HG03342 (cell line): ENCODE measurements around the gene ENAH.
"Not testable (repeated sequence)": the region's sequence is repeated elsewhere in the genome, so short reads cannot be mapped to it uniquely, and the experiment has no call there.

Source experiments
- ATAC-seq: cut with Tn5 transposase; IDR thresholded peaks from one replicate; pipeline ENCODE4 v1.9.1; 2021; ENCODE audit warnings: mild to moderate bottlenecking, moderate library complexity; ENCODE audit not compliant: unreplicated experiment

Gene ENAH

GRCh38 chr1:225650179-225650578 is 2.7 kb downstream of the ENAH start:
- no peak for ATAC-seq

GRCh38 chr1:225645194-225645895 is 7.6 kb downstream of the ENAH start:
- ATAC-seq = no peak

- no peak for ATAC-seq
Observed at GRCh38 chr1:225644666-225645065, 8.3 kb downstream of the ENAH start.

GRCh38 chr1:225642177-225642576 is 10.7 kb downstream of the ENAH start:
- ATAC-seq = no peak

- no peak for ATAC-seq
Observed at GRCh38 chr1:225638853-225639252, 14.1 kb downstream of the ENAH start.

- no peak for ATAC-seq
Observed at GRCh38 chr1:225637651-225638199, 15.2 kb downstream of the ENAH start.

- ATAC-seq = not testable (repeated sequence)
Observed at GRCh38 chr1:225636992-225637391, 15.9 kb downstream of the ENAH start.

GRCh38 chr1:225635649-225636048 is 17.3 kb downstream of the ENAH start:
- no peak for ATAC-seq

GRCh38 chr1:225632836-225633235 is 20.1 kb downstream of the ENAH start:
- not testable (repeated sequence) for ATAC-seq

GRCh38 chr1:225631021-225631663 is 21.8 kb downstream of the ENAH start:
- ATAC-seq = no peak

- ATAC-seq = no peak
Observed at GRCh38 chr1:225629483-225629882, 23.4 kb downstream of the ENAH start.

- not testable (repeated sequence) for ATAC-seq
Observed at GRCh38 chr1:225628794-225629193, 24.1 kb downstream of the ENAH start.

- no peak for ATAC-seq
Observed at GRCh38 chr1:225627304-225627947, 25.5 kb downstream of the ENAH start.

- no peak for ATAC-seq
Observed at GRCh38 chr1:225626698-225627097, 26.2 kb downstream of the ENAH start.

GRCh38 chr1:225617956-225618355 is 35.0 kb downstream of the ENAH start:
- ATAC-seq = no peak

- ATAC-seq = no peak
Observed at GRCh38 chr1:225617479-225617878, 35.4 kb downstream of the ENAH start.

- not testable (repeated sequence) for ATAC-seq
Observed at GRCh38 chr1:225615403-225615790, 37.5 kb downstream of the ENAH start.

GRCh38 chr1:225613006-225613405 is 39.9 kb downstream of the ENAH start:
- ATAC-seq = no peak

GRCh38 chr1:225612287-225612686 is 40.6 kb downstream of the ENAH start:
- ATAC-seq = no peak

- ATAC-seq = no peak
Observed at GRCh38 chr1:225611537-225612223, 41.2 kb downstream of the ENAH start.

- no peak for ATAC-seq
Observed at GRCh38 chr1:225610539-225610938, 42.4 kb downstream of the ENAH start.
